GM12891 (cell line): Measurements from ENCODE around the gene TSPAN4.

Experiments
- PAX5 ChIP-seq: IDR thresholded peaks from 2 replicates; pipeline ENCODE4 v1.6.1; 2011; ENCODE audit warnings: low read length, moderate library complexity, mild to moderate bottlenecking; ENCODE audit not compliant: insufficient read depth, severe bottlenecking
- POLR2A ChIP-seq: IDR thresholded peaks from 2 replicates; pipeline ENCODE4 v1.6.1; 2011; ENCODE audit warnings: low read depth, low read length, control low read depth
- POLR2AphosphoS5 ChIP-seq: IDR thresholded peaks from 2 replicates; pipeline ENCODE4 v1.6.1; 2011; ENCODE audit warnings: low read depth, low read length, control low read depth
- POU2F2 ChIP-seq: IDR thresholded peaks from 2 replicates; pipeline ENCODE4 v1.6.1; 2011; ENCODE audit warnings: low read depth, mild to moderate bottlenecking, control low read depth, low read length, moderate library complexity
- SPI1 ChIP-seq: IDR thresholded peaks from 2 replicates; pipeline ENCODE4 v1.6.1; 2011; ENCODE audit warnings: low read depth, low read length, control low read depth
- TAF1 ChIP-seq: IDR thresholded peaks from 2 replicates; pipeline ENCODE4 v1.6.1; 2011; ENCODE audit warnings: low read depth, low read length, control low read depth

- TF ChIP-seq POLR2A (no peak), TAF1 (no peak), POLR2AphosphoS5 (no peak), SPI1 (no peak), POU2F2 (no peak), PAX5 (no peak)
Observed at GRCh38 chr11:852762-853161, 10.1 kb downstream of the TSPAN4 start.
